Thymus (tissue), 11 donors: ENCODE data around the gene NBPF15. TPM values are rescaled to one million over a fixed set of nuclear protein-coding genes. Genes with fewer than 3 reads are reported as not detected.
"Not testable (repeated sequence)": the region's sequence is repeated elsewhere in the genome, so short reads cannot be mapped to it uniquely, and the experiment has no call there.

ENCODE experiments used
- DNase-seq, 9 donors: peaks; one replicate each; pipeline ENCODE4 v3.0.0-alpha.2; 2013; ENCODE audit warnings: low spot score in 9 of 9, low read depth in 6 of 9, missing footprints in 1 of 9
- H3K27ac ChIP-seq, 2 donors: one replicate each; pipeline ENCODE4 v1.5.1; 2013; ENCODE audit warnings: control low read depth in 1 of 2, low read depth in 1 of 2, low read length in 1 of 2, mild to moderate bottlenecking in 1 of 2, moderate library complexity in 1 of 2
- H3K27me3 ChIP-seq, 2 donors: one replicate each; pipeline ENCODE4 v1.5.1; 2013; ENCODE audit warnings: low read length in 1 of 2; ENCODE audit not compliant: control insufficient read depth in 2 of 2, insufficient read depth in 1 of 2
- H3K36me3 ChIP-seq, 2 donors: one replicate each; pipeline ENCODE4 v1.5.1; 2013; ENCODE audit warnings: low read length in 1 of 2, mild to moderate bottlenecking in 1 of 2, moderate library complexity in 1 of 2; ENCODE audit not compliant: control insufficient read depth in 2 of 2, insufficient read depth in 2 of 2
- H3K4me1 ChIP-seq, 2 donors: one replicate each; pipeline ENCODE4 v1.5.1; 2013; ENCODE audit warnings: low read length in 2 of 2; ENCODE audit not compliant: control insufficient read depth in 2 of 2, insufficient read depth in 2 of 2
- H3K4me3 ChIP-seq, 2 donors: one replicate each; pipeline ENCODE4 v1.5.1; 2013; ENCODE audit warnings: low read length in 2 of 2, control low read depth in 1 of 2, mild to moderate bottlenecking in 1 of 2
- H3K9me3 ChIP-seq, 2 donors: one replicate each; pipeline ENCODE4 v1.5.1; 2013; ENCODE audit warnings: low read length in 1 of 2, mild to moderate bottlenecking in 1 of 2; ENCODE audit not compliant: control insufficient read depth in 2 of 2, insufficient read depth in 1 of 2
- WGBS: extraction: QIAGEN DNeasy Blood & Tissue Kit; methylation state at CpG from one replicate; pipeline ENCODE4 v1.1.7; 2013; 5-methylcytosine and 5-hydroxymethylcytosine counted together
- polyA plus RNA-seq: library from polyadenylated mRNA; stranded (reverse); fragments of 200-250 nt; gene quantifications from one replicate; pipeline ENCODE4 v1.2.3, GENCODE V29; 2013
- total RNA-seq: library from RNA; stranded (reverse); fragments of 120-200 nt; gene quantifications from one replicate; pipeline ENCODE4 v1.2.4, GENCODE V29; 2013
- donor health status: healthy.

NBPF15 gene
- total and polyA plus RNA-seq, 2 donors: 6.1 to 11.6 TPM

- not testable (repeated sequence) for H3K4me3 ChIP-seq, H3K4me1 ChIP-seq, H3K9me3 ChIP-seq, H3K27ac ChIP-seq, H3K27me3 ChIP-seq, H3K36me3 ChIP-seq, DNase-seq
- WGBS: no CpG with 5 or more reads among the region's 17 CpGs
Observed at GRCh38 chr1:144461778-144462177, 309 bp upstream of the NBPF15 start.

- H3K27ac ChIP-seq: not testable (repeated sequence)
Observed at GRCh38 chr1:144460686-144461085, 783 bp downstream of the NBPF15 start.

GRCh38 chr1:144442402-144442801, 19.1 kb downstream of the NBPF15 start:
- not testable (repeated sequence) for H3K4me3 ChIP-seq, H3K9me3 ChIP-seq, H3K27me3 ChIP-seq, H3K4me1 ChIP-seq, DNase-seq, H3K36me3 ChIP-seq, H3K27ac ChIP-seq
- 98% methylated on average over 18 of the region's 18 CpGs for WGBS

More at GRCh38 chr1:144460686-144461085, 783 bp downstream of the NBPF15 start:
- not testable (repeated sequence) for H3K4me1 ChIP-seq, H3K36me3 ChIP-seq, H3K4me3 ChIP-seq, H3K27me3 ChIP-seq, H3K9me3 ChIP-seq, DNase-seq
- WGBS: 6% methylated on average over 7 of the region's 15 CpGs

GRCh38 chr1:144439737-144440136, 21.7 kb downstream of the NBPF15 start:
- not testable (repeated sequence) for H3K4me3 ChIP-seq, H3K36me3 ChIP-seq, H3K27ac ChIP-seq, H3K27me3 ChIP-seq, DNase-seq, H3K4me1 ChIP-seq, H3K9me3 ChIP-seq
- WGBS: 48% methylated on average over 7 of the region's 7 CpGs

- H3K27ac ChIP-seq, DNase-seq, H3K36me3 ChIP-seq: not testable (repeated sequence)
Observed at GRCh38 chr1:144418891-144419694, 42.4 kb downstream of the NBPF15 start.

GRCh38 chr1:144413404-144414118, 47.9 kb downstream of the NBPF15 start:
- not testable (repeated sequence) for H3K4me1 ChIP-seq, H3K27me3 ChIP-seq, H3K9me3 ChIP-seq, DNase-seq, H3K27ac ChIP-seq, H3K4me3 ChIP-seq, H3K36me3 ChIP-seq
- 11% methylated on average over 14 of the region's 26 CpGs for WGBS

More at GRCh38 chr1:144418891-144419694, 42.4 kb downstream of the NBPF15 start:
- H3K27me3 ChIP-seq, H3K4me3 ChIP-seq, H3K4me1 ChIP-seq, H3K9me3 ChIP-seq: not testable (repeated sequence)
- 9% methylated on average over 42 of the region's 46 CpGs for WGBS

GRCh38 chr1:144412491-144413403, 48.7 kb downstream of the NBPF15 start:
- not testable (repeated sequence) for H3K36me3 ChIP-seq, H3K9me3 ChIP-seq, H3K4me1 ChIP-seq, H3K27me3 ChIP-seq, H3K27ac ChIP-seq
- WGBS: 2% methylated on average over 41 of the region's 41 CpGs
- peak overlapping the region in 1 of 2 donors; percentile 34 for H3K4me3 ChIP-seq
- peak in 6 of 9 donors; percentile 8 to 67 (median 13) for DNase-seq

GRCh38 chr1:144412068-144412471, 49.4 kb downstream of the NBPF15 start:
- not testable (repeated sequence) for H3K4me1 ChIP-seq, H3K27me3 ChIP-seq, H3K36me3 ChIP-seq, H3K27ac ChIP-seq, H3K9me3 ChIP-seq
- peak overlapping the region in 1 of 2 donors; percentile 34 for H3K4me3 ChIP-seq
- DNase-seq: peak in 2 of 9 donors; percentile 7 to 25
- 4% methylated on average over 21 of the region's 23 CpGs for WGBS
